ENCODE measurements around the gene SLC1A4. TPM values are rescaled to one million over a fixed set of nuclear protein-coding genes. Genes with fewer than 3 reads are reported as not detected.

Gene SLC1A4
- polyA plus RNA-seq, 1 donor from 2014 or later = 33.8 TPM

- H3K4me3 ChIP-seq (ENCODE audit: low read length) = no peak overlapping the region
- no peaks in the 10 kb centered on the region for H3K36me3 ChIP-seq (ENCODE audit: insufficient read depth, low read length)
- H3K79me2 ChIP-seq (replicated peaks; ENCODE audit: insufficient read depth, low read length) = no peaks in the 10 kb centered on the region
- H3K4me2 ChIP-seq (ENCODE audit: low read length) = no peak overlapping the region
- no peak overlapping the region for H2AFZ ChIP-seq (ENCODE audit: low read depth, low read length)
- H3K9me3 ChIP-seq (ENCODE audit: low read length) = no peaks in the 10 kb centered on the region
- no peak overlapping the region for H3K27ac ChIP-seq (ENCODE audit: low read length)
- TF ChIP-seq RAD21 (conservative IDR thresholded peaks at IDR 0.05) (no peak), TAF1 (IDR thresholded peaks at IDR 0.05; ENCODE audit: low read depth) (no peak), CTCF (IDR thresholded peaks at IDR 0.05; ENCODE audit: poor library complexity, severe bottlenecking) (no peak), MXI1 (conservative IDR thresholded peaks at IDR 0.05; ENCODE audit: poor library complexity, severe bottlenecking) (no peak), EP300 (conservative IDR thresholded peaks at IDR 0.05; ENCODE audit: poor library complexity, severe bottlenecking) (no peak), SMC3 (conservative IDR thresholded peaks at IDR 0.05; ENCODE audit: poor library complexity) (no peak), POLR2AphosphoS5 (IDR thresholded peaks at IDR 0.05) (no peak), EZH2 (IDR thresholded peaks at IDR 0.05; ENCODE audit: borderline replicate concordance, insufficient read depth, low read length, poor library complexity, severe bottlenecking) (no peak), REST (IDR thresholded peaks at IDR 0.05; ENCODE audit: borderline replicate concordance) (no peak)
- no peaks in the 10 kb centered on the region for H3K9me2 ChIP-seq (ENCODE audit: insufficient read depth, low read length)
- no peaks in the 10 kb centered on the region for H3F3A ChIP-seq (ENCODE audit: insufficient read depth, low read length, poor library complexity, severe bottlenecking)
- no peaks in the 10 kb centered on the region for H3K27me3 ChIP-seq (ENCODE audit: insufficient read depth, low read depth, low read length)
- H4K20me1 ChIP-seq (ENCODE audit: insufficient read depth) = no peaks in the 10 kb centered on the region
- H3K9ac ChIP-seq (ENCODE audit: low read length) = no peak overlapping the region
Measured at GRCh38 chr2:64972876-64973275, 16.3 kb upstream of the SLC1A4 start.

GRCh38 chr2:64975232-64975821, 13.9 kb upstream of the SLC1A4 start:
- no peak overlapping the region for H3K4me3 ChIP-seq (ENCODE audit: low read length)
- H3K9me2 ChIP-seq (ENCODE audit: insufficient read depth, low read length) = no peaks in the 10 kb centered on the region
- H3K9me3 ChIP-seq (ENCODE audit: low read length) = no peaks in the 10 kb centered on the region
- no peaks in the 10 kb centered on the region for H3K36me3 ChIP-seq (ENCODE audit: insufficient read depth, low read length)
- H2AFZ ChIP-seq (ENCODE audit: low read depth, low read length) = no peak overlapping the region
- no peaks in the 10 kb centered on the region for H4K20me1 ChIP-seq (ENCODE audit: insufficient read depth)
- H3K4me2 ChIP-seq (ENCODE audit: low read length) = no peak overlapping the region
- H3K79me2 ChIP-seq (replicated peaks; ENCODE audit: insufficient read depth, low read length) = no peaks in the 10 kb centered on the region
- no peak overlapping the region for H3K9ac ChIP-seq (ENCODE audit: low read length)
- TF ChIP-seq REST (IDR thresholded peaks at IDR 0.05; ENCODE audit: borderline replicate concordance) (no peak), SMC3 (conservative IDR thresholded peaks at IDR 0.05; ENCODE audit: poor library complexity) (no peak), EZH2 (IDR thresholded peaks at IDR 0.05; ENCODE audit: borderline replicate concordance, insufficient read depth, low read length, poor library complexity, severe bottlenecking) (no peak), RAD21 (conservative IDR thresholded peaks at IDR 0.05) (no peak), TAF1 (IDR thresholded peaks at IDR 0.05; ENCODE audit: low read depth) (no peak), MXI1 (conservative IDR thresholded peaks at IDR 0.05; ENCODE audit: poor library complexity, severe bottlenecking) (no peak), CTCF (IDR thresholded peaks at IDR 0.05; ENCODE audit: poor library complexity, severe bottlenecking) (no peak), EP300 (conservative IDR thresholded peaks at IDR 0.05; ENCODE audit: poor library complexity, severe bottlenecking) (no peak), POLR2AphosphoS5 (IDR thresholded peaks at IDR 0.05) (no peak)
- no peaks in the 10 kb centered on the region for H3K27me3 ChIP-seq (ENCODE audit: insufficient read depth, low read depth, low read length)
- H3F3A ChIP-seq (ENCODE audit: insufficient read depth, low read length, poor library complexity, severe bottlenecking) = no peaks in the 10 kb centered on the region
- no peak overlapping the region for H3K27ac ChIP-seq (ENCODE audit: low read length)

Data from neural cell (in vitro differentiated cells).